CD4-positive, alpha-beta T cell treated with Interferon gamma for 1 hour (primary cell): Measurements from ENCODE around the gene SOX15.
"Not testable (repeated sequence)": the region's sequence is repeated elsewhere in the genome, so short reads cannot be mapped to it uniquely, and the experiment has no call there.

Experiments used
- DNase-seq: peaks from one replicate; pipeline ENCODE4 v3.0.0-alpha.2; 2020

The SOX15 gene

GRCh38 chr17:7589891-7590691 lies at the start of gene SOX15:
TSS of gene SOX15 (minus strand) at chr17:7590094. CDS start at chr17:7589676, 418 bp downstream.
- no peak for DNase-seq

GRCh38 chr17:7636163-7636562 lies 46.3 kb upstream of the SOX15 start:
- no peak for DNase-seq

DNA sequence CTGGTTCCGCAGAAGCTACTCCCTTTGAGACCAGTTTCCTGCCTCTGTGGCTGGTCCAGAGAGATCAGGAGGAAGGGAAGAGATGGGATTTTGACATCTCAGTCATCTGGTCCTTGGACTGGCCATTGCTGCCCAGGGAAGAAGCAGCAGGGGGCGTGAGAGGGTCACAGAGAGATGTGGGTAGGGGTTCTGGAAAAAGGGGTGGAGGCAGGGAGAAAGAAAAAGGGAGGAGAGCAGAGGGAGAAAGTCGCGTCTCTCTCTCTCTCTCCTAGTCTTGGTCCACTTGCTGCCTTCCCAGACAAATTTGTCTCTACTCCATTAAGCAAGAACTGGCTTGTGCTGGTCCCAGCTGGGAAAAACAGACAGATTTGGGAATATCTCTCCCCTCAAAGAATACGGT lies 44.5 kb upstream of the SOX15 start:
- no peak for DNase-seq

GRCh38 chr17:7633093-7633492 lies 43.2 kb upstream of the SOX15 start:
- no peak for DNase-seq

- DNase-seq: peak; percentile 37
Measured at GRCh38 chr17:7632492-7632894, 42.6 kb upstream of the SOX15 start.

- DNase-seq: no peak
Measured at GRCh38 chr17:7631398-7632380, 41.8 kb upstream of the SOX15 start.

DNA sequence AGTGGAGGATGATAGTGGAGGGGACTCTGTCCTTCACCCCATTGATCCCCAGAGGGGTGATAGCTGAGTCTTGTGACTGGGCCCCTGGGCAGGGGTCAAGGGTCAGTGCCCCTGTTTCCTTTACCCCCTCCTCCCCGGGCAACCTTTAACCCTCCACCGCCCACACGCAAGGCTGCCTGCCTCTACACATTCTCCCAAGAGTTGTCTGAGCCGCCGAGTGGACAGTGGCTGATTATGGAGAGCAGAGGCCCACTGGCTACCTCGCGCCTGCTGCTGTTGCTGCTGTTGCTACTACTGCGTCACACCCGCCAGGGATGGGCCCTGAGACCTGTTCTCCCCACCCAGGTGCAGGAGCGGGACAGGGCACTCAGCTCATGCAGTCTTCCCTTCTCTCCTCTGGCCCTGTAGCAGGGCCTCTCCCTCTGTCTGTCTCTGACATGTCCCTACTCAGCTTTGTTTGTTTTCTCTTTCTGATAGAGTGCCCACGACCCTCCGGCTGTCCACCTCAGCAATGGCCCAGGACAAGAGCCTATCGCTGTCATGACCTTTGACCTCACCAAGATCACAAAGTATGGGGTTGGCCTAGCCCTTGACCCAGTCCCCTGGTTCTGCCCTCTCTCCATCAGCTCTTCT lies 40.2 kb upstream of the SOX15 start, which contains the start of gene SHBG:
Gene SHBG (plus strand): TSS at position 197 of the 633 bp plus-strand sequence. CDS start 38 bp downstream, at position 235.
- no peak for DNase-seq

DNA sequence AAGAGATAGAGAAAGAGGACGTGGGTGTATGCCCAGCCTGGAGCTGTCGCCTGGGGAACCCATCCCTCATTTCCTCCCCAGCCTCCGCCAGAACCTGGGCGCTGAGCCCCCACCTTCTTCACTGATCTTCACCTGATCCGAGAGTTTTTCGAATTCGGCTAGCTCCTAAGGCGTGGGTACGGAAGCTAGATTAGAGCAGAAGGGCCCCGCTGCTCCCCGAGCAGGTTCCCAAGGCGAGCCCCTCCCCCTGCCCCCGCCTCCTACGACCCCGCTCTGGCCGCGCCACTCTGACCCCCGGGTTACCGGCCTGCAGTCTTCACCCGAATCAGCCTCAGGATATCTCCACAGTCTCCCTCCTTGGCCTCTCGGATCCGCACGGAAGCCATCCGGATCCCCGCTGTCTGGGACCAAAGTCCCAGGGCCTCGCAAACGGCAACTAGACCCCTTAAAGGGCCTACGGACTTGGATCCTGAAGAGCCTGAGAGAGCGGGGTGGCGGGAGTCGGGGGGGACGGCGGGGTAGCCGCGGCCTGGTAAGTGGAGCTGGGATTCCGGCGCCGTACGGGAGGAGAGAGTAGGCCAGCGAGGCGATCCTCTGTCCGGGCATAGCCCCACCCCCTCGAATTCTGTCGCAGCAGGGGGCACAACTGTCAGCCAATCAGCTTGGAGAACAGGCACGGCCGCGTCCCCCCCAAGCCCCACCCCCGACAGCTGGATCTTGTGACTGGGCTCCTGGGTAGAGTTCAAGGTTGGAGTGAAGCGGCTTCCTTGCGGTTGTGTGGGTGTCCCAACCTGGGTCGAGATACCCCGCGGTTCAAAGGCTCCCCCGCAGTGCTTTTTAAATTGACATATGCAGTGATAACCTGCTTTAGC lies 37.6 kb upstream of the SOX15 start, which contains the start of gene SAT2:
Gene SAT2 (minus strand): TSS at position 572 of the 872 bp plus-strand sequence. CDS start 186 bp downstream, at position 386.
- DNase-seq: peak; percentile 90

- DNase-seq: no peak
Measured at GRCh38 chr17:7626956-7627249, 37.0 kb upstream of the SOX15 start.

GRCh38 chr17:7626307-7626706 lies 36.4 kb upstream of the SOX15 start:
- DNase-seq: peak; percentile 28

GRCh38 chr17:7625749-7626148 lies 35.9 kb upstream of the SOX15 start:
- DNase-seq: not testable (repeated sequence)

GRCh38 chr17:7623661-7624060 lies 33.8 kb upstream of the SOX15 start:
- no peak for DNase-seq

- DNase-seq: no peak
Measured at GRCh38 chr17:7620835-7621234, 30.9 kb upstream of the SOX15 start.

- no peak for DNase-seq
Measured at GRCh38 chr17:7618608-7619007, 28.7 kb upstream of the SOX15 start.

- no peak for DNase-seq
Measured at GRCh38 chr17:7615265-7615747, 25.4 kb upstream of the SOX15 start.

DNA sequence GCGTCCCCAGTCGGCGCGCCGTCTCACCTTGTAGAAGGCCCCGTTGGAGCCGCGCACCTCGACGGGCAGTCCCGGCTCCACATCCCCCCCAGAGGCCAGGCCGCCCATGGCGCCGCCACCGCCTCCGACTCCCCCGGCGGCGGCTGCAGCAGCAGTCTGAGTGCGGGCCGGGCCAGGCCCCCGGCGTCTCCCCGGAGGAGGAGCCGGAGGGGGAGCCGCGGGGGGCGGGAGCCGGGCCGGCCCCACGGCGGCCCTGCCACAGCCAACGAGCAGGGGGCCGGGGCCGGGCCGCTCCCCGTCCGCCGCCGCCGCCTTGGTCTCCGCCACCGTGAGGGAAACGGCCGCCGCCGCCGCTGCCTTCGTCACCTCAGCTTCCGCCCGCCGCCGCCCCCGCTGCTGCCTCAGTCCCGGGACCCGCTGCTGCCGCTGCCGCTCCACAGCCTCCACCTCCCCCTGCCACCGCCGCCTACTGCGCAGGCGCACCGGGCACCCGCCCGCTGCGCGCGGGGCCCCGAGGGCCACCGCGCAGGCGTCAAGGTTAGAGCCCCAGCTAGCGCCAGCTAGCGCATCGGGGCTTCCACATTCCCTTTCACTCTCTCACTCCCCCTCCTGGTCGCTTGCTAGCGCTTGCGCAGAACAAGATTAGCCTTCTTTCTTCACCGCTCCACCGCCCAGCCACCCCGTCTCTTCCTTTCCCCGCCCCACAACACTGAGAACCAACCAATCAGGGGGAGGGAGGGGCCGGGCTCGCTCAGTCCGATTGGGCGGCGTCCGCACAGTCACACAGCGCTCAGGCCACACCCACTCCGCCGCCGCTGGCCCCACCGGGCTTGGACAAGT lies 24.8 kb upstream of the SOX15 start, which contains the start of gene FXR2:
Gene FXR2 (minus strand): TSS at position 473 of the 840 bp plus-strand sequence. CDS start 365 bp downstream, at position 108.
- DNase-seq: peak; percentile 100

GRCh38 chr17:7613769-7614424 lies 24.0 kb upstream of the SOX15 start:
- DNase-seq: no peak

DNA sequence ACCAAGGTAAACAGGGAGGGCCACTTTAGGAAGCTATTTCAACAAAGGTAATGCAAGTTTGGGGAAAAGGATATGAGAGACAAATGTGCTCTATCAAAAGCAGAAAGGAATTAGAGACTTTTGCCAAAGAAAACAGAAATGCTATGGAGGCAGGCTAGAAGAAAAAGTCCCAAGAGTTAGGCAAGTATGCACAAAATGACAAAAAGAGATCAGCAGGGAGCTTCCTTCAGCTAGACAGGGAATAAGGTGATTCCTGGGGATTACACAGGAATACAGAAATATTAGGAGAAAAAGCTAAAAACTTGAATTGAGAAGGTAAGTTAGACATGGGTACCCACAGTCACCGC lies 22.4 kb upstream of the SOX15 start:
- DNase-seq: no peak

- no peak for DNase-seq
Measured at GRCh38 chr17:7611635-7612293, 21.9 kb upstream of the SOX15 start.

DNA sequence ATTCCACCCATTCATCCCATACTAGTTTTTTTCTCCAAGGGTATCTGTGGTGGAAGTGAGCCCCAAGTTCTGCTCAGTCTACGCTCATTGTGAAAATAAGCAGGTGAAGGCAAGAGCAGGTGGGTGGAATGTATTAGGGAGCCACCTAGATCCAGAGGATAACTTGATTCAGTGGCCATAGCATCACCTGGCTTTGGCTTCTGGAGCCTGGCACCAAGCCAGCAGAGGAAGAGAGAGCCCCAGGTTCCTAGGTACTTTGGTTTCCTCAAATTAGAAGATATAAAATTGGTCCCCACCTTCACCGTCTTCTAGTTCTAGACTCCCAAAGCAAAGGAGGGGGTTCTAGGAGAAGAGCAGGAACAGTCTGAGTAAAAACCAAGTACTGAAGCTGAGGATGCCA lies 20.7 kb upstream of the SOX15 start:
- DNase-seq: no peak
